ENCODE measurements around the gene ZRANB1. TPM values are rescaled to one million over a fixed set of nuclear protein-coding genes. Genes with fewer than 3 reads are reported as not detected.

ZRANB1 gene
- total RNA-seq, 1 experiment from 2014 or later, result 12.5 TPM

- H3K9me3 Mint-ChIP-seq (ENCODE audit: low read depth, unreplicated experiment), result no peaks in the 10 kb centered on the region
- H3K27me3 Mint-ChIP-seq (ENCODE audit: unreplicated experiment), result no peaks in the 10 kb centered on the region
- intact Hi-C loops (cut with micrococcal nuclease; ENCODE audit: unreplicated experiment), result no loop called here
- no peak for DNase-seq
- no peak overlapping the region for H3K27ac Mint-ChIP-seq (ENCODE audit: unreplicated experiment)
- CTCF ChIA-PET, result no interaction called here
- no TSS peak for BruUV-seq (replicated peaks)
- H3K4me3 Mint-ChIP-seq (ENCODE audit: low read depth, unreplicated experiment), result no peak overlapping the region
- H3K4me1 Mint-ChIP-seq (ENCODE audit: low read depth, unreplicated experiment), result peaks cover 16% of the 10 kb centered on the region
- no peaks in the 10 kb centered on the region for H3K36me3 Mint-ChIP-seq (ENCODE audit: insufficient read depth, unreplicated experiment)
- no peak for TF ChIP-seq CTCF (IDR thresholded peaks at IDR 0.05; ENCODE audit: unreplicated experiment)
These were observed 7.6 kb downstream of the ZRANB1 start for GRCh38 chr10:124949543-124949942.

GRCh38 chr10:124952123-124952522, 10.2 kb downstream of the ZRANB1 start:
- BruUV-seq (replicated peaks), result no TSS peak
- no peak for TF ChIP-seq CTCF (IDR thresholded peaks at IDR 0.05; ENCODE audit: unreplicated experiment)
- Mint-ChIP-seq H3K27me3 (ENCODE audit: unreplicated experiment) (no peaks in the 10 kb centered on the region), H3K4me3 (ENCODE audit: low read depth, unreplicated experiment) (no peak overlapping the region), H3K36me3 (ENCODE audit: insufficient read depth, unreplicated experiment) (no peaks in the 10 kb centered on the region), H3K27ac (ENCODE audit: unreplicated experiment) (no peak overlapping the region), H3K4me1 (ENCODE audit: low read depth, unreplicated experiment) (peaks cover 9% of the 10 kb centered on the region), H3K9me3 (ENCODE audit: low read depth, unreplicated experiment) (no peaks in the 10 kb centered on the region)
- intact Hi-C loops (cut with micrococcal nuclease; ENCODE audit: unreplicated experiment), result no loop called here
- DNase-seq, result no peak
- CTCF ChIA-PET, result no interaction called here

GRCh38 chr10:124953421-124953820, 11.5 kb downstream of the ZRANB1 start:
- Mint-ChIP-seq H3K4me1 (ENCODE audit: low read depth, unreplicated experiment) (no peaks in the 10 kb centered on the region), H3K9me3 (ENCODE audit: low read depth, unreplicated experiment) (no peaks in the 10 kb centered on the region), H3K36me3 (ENCODE audit: insufficient read depth, unreplicated experiment) (no peaks in the 10 kb centered on the region), H3K4me3 (ENCODE audit: low read depth, unreplicated experiment) (no peak overlapping the region), H3K27ac (ENCODE audit: unreplicated experiment) (no peak overlapping the region), H3K27me3 (ENCODE audit: unreplicated experiment) (no peaks in the 10 kb centered on the region)
- no TSS peak for BruUV-seq (replicated peaks)
- intact Hi-C loops (cut with micrococcal nuclease; ENCODE audit: unreplicated experiment), result no loop called here
- DNase-seq, result no peak
- CTCF ChIA-PET, result interaction anchor here (0.7 kb wide), 1 partner anchor 12 kb away, joined by 8 read pairs; no protein-coding TSS in a partner anchor
- no peak for TF ChIP-seq CTCF (IDR thresholded peaks at IDR 0.05; ENCODE audit: unreplicated experiment)

GRCh38 chr10:124955243-124955642, 13.3 kb downstream of the ZRANB1 start:
- intact Hi-C loops (cut with micrococcal nuclease; ENCODE audit: unreplicated experiment), result no loop called here
- TF ChIP-seq CTCF (IDR thresholded peaks at IDR 0.05; ENCODE audit: unreplicated experiment), result no peak
- H3K36me3 Mint-ChIP-seq (ENCODE audit: insufficient read depth, unreplicated experiment), result no peaks in the 10 kb centered on the region
- H3K4me3 Mint-ChIP-seq (ENCODE audit: low read depth, unreplicated experiment), result no peak overlapping the region
- CTCF ChIA-PET, result no interaction called here
- no peaks in the 10 kb centered on the region for H3K4me1 Mint-ChIP-seq (ENCODE audit: low read depth, unreplicated experiment)
- no peak for DNase-seq
- H3K9me3 Mint-ChIP-seq (ENCODE audit: low read depth, unreplicated experiment), result no peaks in the 10 kb centered on the region
- no peak overlapping the region for H3K27ac Mint-ChIP-seq (ENCODE audit: unreplicated experiment)
- H3K27me3 Mint-ChIP-seq (ENCODE audit: unreplicated experiment), result no peaks in the 10 kb centered on the region
- no TSS peak for BruUV-seq (replicated peaks)
